Kidney capillary endothelial cell (primary cell): Measurements from ENCODE around the gene C1QL4.
"Not testable (repeated sequence)": the region's sequence is repeated elsewhere in the genome, so short reads cannot be mapped to it uniquely, and the experiment has no call there.

ENCODE experiments used
- DNase-seq: peaks from one replicate; pipeline ENCODE4 v3.0.0-alpha.2; 2018; ENCODE audit warnings: low spot score

C1QL4 gene

DNA sequence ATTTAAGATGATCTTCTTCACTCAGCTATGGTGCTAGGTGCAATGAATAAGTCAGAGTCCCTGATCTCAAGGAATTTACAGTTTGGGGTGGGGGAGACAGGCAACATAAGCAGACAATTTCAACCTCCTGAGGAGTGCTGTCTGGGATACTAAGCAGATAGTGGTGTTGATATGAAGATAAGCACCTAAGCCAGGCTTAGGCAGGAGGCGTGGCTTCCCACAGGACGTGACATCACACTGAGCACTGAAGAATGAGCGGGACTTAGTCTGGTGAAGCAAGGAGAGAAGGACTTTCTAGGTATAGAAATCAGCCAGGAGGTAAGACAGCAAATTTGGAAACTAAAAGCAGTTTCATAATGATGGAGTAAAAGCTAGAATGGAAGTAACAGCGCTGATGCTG, 35.2 kb downstream of the C1QL4 start:
- no peak for DNase-seq

- no peak for DNase-seq
Observed at GRCh38 chr12:49298160-49298559, 38.8 kb downstream of the C1QL4 start.

- DNase-seq, result no peak
Observed at GRCh38 chr12:49297695-49298060, 39.3 kb downstream of the C1QL4 start.

- DNase-seq, result no peak
Observed at GRCh38 chr12:49296836-49297694, 39.9 kb downstream of the C1QL4 start.

- no peak for DNase-seq
Observed at GRCh38 chr12:49296034-49296835, 40.8 kb downstream of the C1QL4 start.

DNA sequence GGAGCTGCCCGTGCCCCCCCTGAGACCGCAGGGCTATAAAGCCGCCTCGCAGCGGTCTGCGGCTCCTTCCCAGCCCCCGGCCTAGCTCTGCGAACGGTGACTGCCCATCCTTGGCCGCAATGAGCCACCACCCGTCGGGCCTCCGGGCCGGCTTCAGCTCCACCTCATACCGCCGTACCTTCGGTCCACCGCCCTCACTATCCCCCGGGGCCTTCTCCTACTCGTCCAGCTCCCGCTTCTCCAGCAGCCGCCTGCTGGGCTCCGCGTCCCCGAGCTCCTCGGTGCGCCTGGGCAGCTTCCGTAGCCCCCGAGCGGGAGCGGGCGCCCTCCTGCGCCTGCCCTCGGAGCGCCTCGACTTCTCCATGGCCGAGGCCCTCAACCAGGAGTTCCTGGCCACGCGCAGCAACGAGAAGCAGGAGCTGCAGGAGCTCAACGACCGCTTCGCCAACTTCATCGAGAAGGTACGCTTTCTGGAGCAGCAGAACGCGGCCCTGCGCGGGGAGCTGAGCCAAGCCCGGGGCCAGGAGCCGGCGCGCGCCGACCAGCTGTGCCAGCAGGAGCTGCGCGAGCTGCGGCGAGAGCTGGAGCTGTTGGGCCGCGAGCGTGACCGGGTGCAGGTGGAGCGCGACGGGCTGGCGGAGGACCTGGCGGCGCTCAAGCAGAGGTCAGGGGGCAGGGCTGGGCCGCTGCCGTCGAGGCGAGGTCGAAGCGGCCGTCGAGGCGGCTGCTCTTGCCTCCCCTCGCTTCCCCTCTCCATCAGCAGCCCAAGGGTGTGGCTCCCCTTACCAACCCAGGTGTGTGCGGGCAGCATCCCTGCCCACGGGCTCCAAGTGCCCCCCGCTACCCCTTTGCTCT, 41.7 kb downstream of the C1QL4 start, which contains the start of gene PRPH:
Gene PRPH (plus strand): TSS at position 66 of the 855 bp plus-strand sequence. CDS start 54 bp downstream, at position 120.
- DNase-seq, result no peak

- DNase-seq, result no peak
Observed at GRCh38 chr12:49294804-49295081, 42.2 kb downstream of the C1QL4 start.

- DNase-seq, result no peak
Observed at GRCh38 chr12:49294086-49294803, 42.7 kb downstream of the C1QL4 start.

DNA sequence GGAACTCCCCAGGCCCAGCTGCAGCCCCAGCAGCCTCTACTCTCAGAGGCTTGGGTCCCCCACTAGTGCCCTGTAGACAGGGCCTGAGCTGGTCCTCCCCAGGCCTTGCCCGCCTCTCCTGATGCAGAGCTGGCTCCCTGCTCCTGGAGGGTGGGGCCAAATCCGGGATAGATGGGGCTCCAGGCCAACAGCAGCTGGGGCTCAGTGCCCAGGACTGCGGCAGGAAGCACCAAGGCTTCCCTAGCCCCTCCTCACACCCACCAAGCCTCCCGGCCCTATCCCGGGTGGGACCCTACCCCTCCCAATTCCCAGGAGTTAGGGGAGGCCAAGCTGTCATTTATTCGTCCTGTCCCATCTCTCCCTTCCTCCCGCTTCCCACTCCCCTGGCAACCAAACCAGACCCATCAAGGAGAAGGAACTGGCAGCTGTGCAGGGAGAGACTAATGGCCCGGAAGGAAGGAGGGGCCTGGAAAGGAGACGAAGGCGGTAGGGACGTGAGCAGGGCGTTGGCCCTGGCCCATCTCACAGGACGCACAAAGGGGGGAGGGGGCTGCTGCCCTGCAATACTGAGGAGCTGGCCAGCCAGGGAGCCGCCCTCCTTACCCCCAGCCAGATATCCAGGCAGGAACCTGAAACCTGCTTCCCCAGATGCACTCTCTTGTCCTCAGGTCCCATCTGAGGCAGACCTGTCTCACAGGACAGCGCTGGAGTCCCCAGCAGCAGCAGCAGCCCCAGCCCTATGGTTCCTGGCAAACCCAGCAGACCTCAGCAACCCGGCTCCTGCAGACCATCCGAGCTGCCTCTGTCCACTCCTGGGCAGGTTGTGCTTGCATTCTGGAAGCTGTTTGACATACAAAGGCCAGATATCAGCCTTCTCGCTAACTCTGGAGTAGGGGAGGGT, 43.7 kb downstream of the C1QL4 start:
- DNase-seq, result no peak

- no peak for DNase-seq
Observed at GRCh38 chr12:49292729-49293055, 44.3 kb downstream of the C1QL4 start.

GRCh38 chr12:49288922-49289555, 47.9 kb downstream of the C1QL4 start:
- DNase-seq, result no peak

- DNase-seq, result peak; percentile 46
Observed at GRCh38 chr12:49288412-49288853, 48.6 kb downstream of the C1QL4 start.

GRCh38 chr12:49287876-49288275, 49.1 kb downstream of the C1QL4 start:
- DNase-seq, result no peak

DNA sequence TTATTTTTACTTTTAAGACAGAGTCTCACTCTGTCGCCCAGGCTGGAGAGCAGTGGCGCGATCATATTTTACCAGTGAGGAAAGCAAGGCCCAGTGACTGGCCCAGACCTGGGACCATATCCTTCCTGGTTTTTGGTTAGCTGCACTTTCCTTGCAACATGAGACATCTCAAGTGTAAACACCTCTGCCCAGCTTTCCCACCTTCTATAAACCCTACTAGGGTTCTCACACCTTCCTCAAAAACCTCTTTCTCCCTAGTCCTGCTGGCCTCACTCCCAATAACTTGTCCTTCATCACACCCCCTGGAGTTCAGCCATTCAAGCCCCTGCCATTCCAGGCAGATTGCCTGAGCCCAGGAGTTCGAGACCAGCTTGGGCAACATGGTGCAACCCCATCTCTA, 52.3 kb downstream of the C1QL4 start:
- DNase-seq, result no peak

DNA sequence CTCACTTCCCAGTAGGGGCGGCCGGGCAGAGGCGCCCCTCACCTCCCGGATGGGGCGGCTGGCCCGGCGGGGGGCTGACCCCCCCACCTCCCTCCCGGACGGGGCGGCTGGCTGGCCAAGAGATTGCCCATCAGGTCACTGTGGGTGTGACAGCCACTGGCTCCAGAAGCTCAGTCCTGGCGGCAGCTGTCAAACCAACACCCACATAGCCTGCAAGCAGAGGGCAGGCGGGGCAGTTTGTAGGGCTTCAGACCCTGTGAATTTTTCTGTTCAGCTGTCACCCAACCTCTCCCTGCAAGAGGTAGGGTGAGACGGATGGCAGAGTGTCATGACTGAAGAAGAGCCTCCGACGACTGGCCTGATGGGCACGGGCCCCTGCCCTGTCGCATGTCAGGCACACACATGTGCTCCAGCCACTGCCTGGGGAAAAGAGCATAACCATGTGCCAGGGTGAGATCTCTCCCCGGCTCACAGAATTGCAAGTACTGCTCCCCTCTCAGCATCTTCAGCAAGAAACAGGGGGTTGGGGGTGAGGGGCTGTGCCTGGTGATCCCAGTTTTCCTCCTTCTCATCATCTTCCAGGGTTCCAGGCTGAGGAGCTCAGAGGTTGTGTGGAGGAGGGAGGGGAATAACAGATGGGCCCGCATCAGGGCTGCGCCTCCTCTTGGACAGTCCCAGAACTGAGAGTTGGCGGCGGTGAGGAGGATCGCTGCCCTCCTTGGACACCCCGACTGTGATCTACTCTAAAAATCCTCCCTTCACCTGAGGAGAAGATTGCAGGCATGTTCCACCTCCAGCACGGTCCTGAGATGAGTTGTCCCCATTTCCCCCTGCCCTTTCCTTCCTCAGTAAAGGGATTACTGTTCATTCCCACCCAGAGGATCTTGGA, 53.2 kb downstream of the C1QL4 start:
- DNase-seq, result no peak

- not testable (repeated sequence) for DNase-seq
Observed at GRCh38 chr12:49282740-49283375, 54.1 kb downstream of the C1QL4 start.
